ENCODE data around the gene MAGEA9. TPM values are rescaled to one million over a fixed set of nuclear protein-coding genes. Genes with fewer than 3 reads are reported as not detected.
"Not testable (repeated sequence)": the region's sequence is repeated elsewhere in the genome, so short reads cannot be mapped to it uniquely, and the experiment has no call there.

The MAGEA9 gene, protein sequence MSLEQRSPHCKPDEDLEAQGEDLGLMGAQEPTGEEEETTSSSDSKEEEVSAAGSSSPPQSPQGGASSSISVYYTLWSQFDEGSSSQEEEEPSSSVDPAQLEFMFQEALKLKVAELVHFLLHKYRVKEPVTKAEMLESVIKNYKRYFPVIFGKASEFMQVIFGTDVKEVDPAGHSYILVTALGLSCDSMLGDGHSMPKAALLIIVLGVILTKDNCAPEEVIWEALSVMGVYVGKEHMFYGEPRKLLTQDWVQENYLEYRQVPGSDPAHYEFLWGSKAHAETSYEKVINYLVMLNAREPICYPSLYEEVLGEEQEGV
- not detected in 2 replicates for total RNA-seq (2014; rRNA removed; shearing (Covaris generic))
- polyA plus RNA-seq (2016; fragmentation: Nextera tagmentation; extraction: Ambion mirVana), result not detected in 2 replicates
- long read RNA-seq, result 0 reads

DNA sequence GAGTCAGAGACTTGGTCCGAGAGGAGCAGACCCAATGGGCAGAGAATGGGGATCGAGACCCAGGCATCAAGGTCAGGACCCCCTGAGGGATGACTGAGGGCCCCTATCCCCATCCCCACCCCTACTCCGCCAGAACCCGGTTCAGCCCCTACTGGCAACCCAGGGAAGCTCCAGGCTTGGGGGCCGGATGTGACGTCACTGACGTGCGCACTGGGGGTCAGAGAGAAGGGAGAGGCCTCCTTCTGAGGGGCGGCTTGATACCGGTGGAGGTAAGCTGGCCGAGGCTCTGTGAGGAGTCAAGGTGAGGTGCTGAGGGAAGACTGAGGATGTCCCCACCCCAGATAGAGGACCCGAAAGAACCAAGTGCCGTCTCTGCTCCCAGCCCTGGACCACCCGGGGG lies at the start of gene MAGEA9:
Gene MAGEA9 (plus strand): TSS at position 204 of the 400 bp plus-strand sequence. CDS start 4,281 bp downstream, outside the sequence.
- not testable (repeated sequence) for H3K4me3 Mint-ChIP-seq; H3K9me2 ChIP-seq (ENCODE audit: insufficient read depth); H3K4me2 ChIP-seq; H3K27ac ChIP-seq (ENCODE audit: low read depth); H3K36me3 Mint-ChIP-seq (ENCODE audit: low read depth); H3K4me3 ChIP-seq; H3K9me3 Mint-ChIP-seq; H3K79me2 ChIP-seq (replicated peaks; ENCODE audit: insufficient read depth); H2AFZ ChIP-seq; H3K36me3 ChIP-seq (ENCODE audit: insufficient read depth); H3K27me3 ChIP-seq (ENCODE audit: insufficient read depth); H3K4me1 Mint-ChIP-seq; H3K4me1 ChIP-seq (ENCODE audit: insufficient read depth); ATAC-seq; H3K27ac Mint-ChIP-seq; DNase-seq (ENCODE audit: low spot score); H3F3A ChIP-seq (replicated peaks; ENCODE audit: low read depth); H4K20me1 ChIP-seq (replicated peaks; ENCODE audit: insufficient read depth); H3K27me3 Mint-ChIP-seq (ENCODE audit: insufficient read depth, low read depth, poor library complexity)

- not testable (repeated sequence) for H3K79me2 ChIP-seq (replicated peaks; ENCODE audit: insufficient read depth); H3K27ac Mint-ChIP-seq; DNase-seq (ENCODE audit: low spot score); H3K4me3 ChIP-seq; H3K4me1 Mint-ChIP-seq; H2AFZ ChIP-seq; H3F3A ChIP-seq (replicated peaks; ENCODE audit: low read depth); H3K36me3 ChIP-seq (ENCODE audit: insufficient read depth); H3K4me3 Mint-ChIP-seq; H3K4me1 ChIP-seq (ENCODE audit: insufficient read depth); H3K9me2 ChIP-seq (ENCODE audit: insufficient read depth); H3K4me2 ChIP-seq; H3K36me3 Mint-ChIP-seq (ENCODE audit: low read depth); H3K27me3 Mint-ChIP-seq (ENCODE audit: insufficient read depth, low read depth, poor library complexity); H3K27me3 ChIP-seq (ENCODE audit: insufficient read depth); H4K20me1 ChIP-seq (replicated peaks; ENCODE audit: insufficient read depth); H3K27ac ChIP-seq (ENCODE audit: low read depth); H3K9me3 Mint-ChIP-seq
- peak; percentile 80 for ATAC-seq
These were observed 39.5 kb upstream of the MAGEA9 start for GRCh38 chrX:149742269-149742668.

DNA sequence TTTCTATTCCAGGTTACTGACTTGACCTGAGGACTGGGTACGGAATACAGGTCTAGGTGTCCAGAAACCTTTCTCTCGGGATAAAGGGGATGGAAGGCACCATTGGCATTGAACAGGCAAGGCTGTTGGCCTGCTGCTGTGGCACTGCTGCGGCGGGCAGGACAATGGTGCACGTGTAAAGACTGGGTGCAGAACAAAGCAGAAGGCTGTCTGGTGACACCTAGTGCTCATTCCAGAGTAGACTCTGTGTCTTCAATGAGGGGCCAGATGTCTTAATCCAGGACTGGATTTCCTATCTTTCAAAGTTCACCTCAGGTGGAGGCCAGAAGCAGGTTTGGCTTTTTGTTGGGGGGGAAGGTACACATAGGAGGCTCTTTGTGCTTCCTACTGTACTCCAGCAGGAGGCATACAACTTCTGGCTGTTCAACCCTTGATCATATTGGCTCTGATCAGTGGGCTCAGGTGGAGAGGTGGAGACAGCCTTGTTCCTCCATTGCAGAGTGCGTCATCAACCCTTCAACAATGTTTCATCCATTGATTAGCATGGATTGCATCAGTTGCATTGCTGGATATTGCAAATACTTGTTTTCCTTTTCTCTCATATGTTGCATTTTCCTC lies 35.2 kb upstream of the MAGEA9 start:
- H3F3A ChIP-seq (replicated peaks; ENCODE audit: low read depth); DNase-seq (ENCODE audit: low spot score); H3K27ac Mint-ChIP-seq; H3K36me3 Mint-ChIP-seq (ENCODE audit: low read depth); H3K27ac ChIP-seq (ENCODE audit: low read depth); H3K36me3 ChIP-seq (ENCODE audit: insufficient read depth); H3K4me1 Mint-ChIP-seq; H3K4me3 ChIP-seq; H3K27me3 ChIP-seq (ENCODE audit: insufficient read depth); H3K4me3 Mint-ChIP-seq; H2AFZ ChIP-seq; H3K27me3 Mint-ChIP-seq (ENCODE audit: insufficient read depth, low read depth, poor library complexity); H3K79me2 ChIP-seq (replicated peaks; ENCODE audit: insufficient read depth); H3K4me2 ChIP-seq; H3K4me1 ChIP-seq (ENCODE audit: insufficient read depth); H4K20me1 ChIP-seq (replicated peaks; ENCODE audit: insufficient read depth); H3K9me3 Mint-ChIP-seq; H3K9me2 ChIP-seq (ENCODE audit: insufficient read depth): not testable (repeated sequence)
- peak; percentile 74 for ATAC-seq

- Mint-ChIP-seq H3K4me3 (no peak overlapping the region), H3K36me3 (ENCODE audit: low read depth) (no peaks in the 10 kb centered on the region), H3K27ac (no peak overlapping the region), H3K4me1 (no peaks in the 10 kb centered on the region), H3K27me3 (ENCODE audit: insufficient read depth, low read depth, poor library complexity) (peaks cover 8% of the 10 kb centered on the region), H3K9me3 (no peaks in the 10 kb centered on the region)
- Histone ChIP-seq H3K27me3 (ENCODE audit: insufficient read depth) (no peaks in the 10 kb centered on the region), H3K4me1 (ENCODE audit: insufficient read depth) (no peaks in the 10 kb centered on the region), H3K79me2 (replicated peaks; ENCODE audit: insufficient read depth) (no peaks in the 10 kb centered on the region), H3K27ac (ENCODE audit: low read depth) (no peak overlapping the region), H3K4me2 (no peak overlapping the region), H3F3A (replicated peaks; ENCODE audit: low read depth) (no peaks in the 10 kb centered on the region), H3K4me3 (no peak overlapping the region), H3K36me3 (ENCODE audit: insufficient read depth) (no peaks in the 10 kb centered on the region), H4K20me1 (replicated peaks; ENCODE audit: insufficient read depth) (no peaks in the 10 kb centered on the region), H3K9me2 (ENCODE audit: insufficient read depth) (no peaks in the 10 kb centered on the region), H2AFZ (no peak overlapping the region)
- ATAC-seq, result no peak
- no peak for DNase-seq (ENCODE audit: low spot score)
- no peak for TF ChIP-seq CREB1 (CRISPR knock-in tag; IDR thresholded peaks at IDR 0.05; ENCODE audit: low read depth)
- TF ChIP-seq, protein P1, sequence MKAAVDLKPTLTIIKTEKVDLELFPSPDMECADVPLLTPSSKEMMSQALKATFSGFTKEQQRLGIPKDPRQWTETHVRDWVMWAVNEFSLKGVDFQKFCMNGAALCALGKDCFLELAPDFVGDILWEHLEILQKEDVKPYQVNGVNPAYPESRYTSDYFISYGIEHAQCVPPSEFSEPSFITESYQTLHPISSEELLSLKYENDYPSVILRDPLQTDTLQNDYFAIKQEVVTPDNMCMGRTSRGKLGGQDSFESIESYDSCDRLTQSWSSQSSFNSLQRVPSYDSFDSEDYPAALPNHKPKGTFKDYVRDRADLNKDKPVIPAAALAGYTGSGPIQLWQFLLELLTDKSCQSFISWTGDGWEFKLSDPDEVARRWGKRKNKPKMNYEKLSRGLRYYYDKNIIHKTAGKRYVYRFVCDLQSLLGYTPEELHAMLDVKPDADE (IDR thresholded peaks at IDR 0.05), result no peak
- TF ChIP-seq JUNB (IDR thresholded peaks at IDR 0.05; ENCODE audit: unreplicated experiment), result no peak
- no peak for TF ChIP-seq EZH2 (IDR thresholded peaks at IDR 0.05; ENCODE audit: low read depth, unreplicated experiment)
- no peak for TF ChIP-seq STAT1 (IDR thresholded peaks at IDR 0.05; ENCODE audit: unreplicated experiment)
- TF ChIP-seq ZNF331 (CRISPR knock-in tag; IDR thresholded peaks at IDR 0.05; ENCODE audit: low read depth), result no peak
- TF ChIP-seq ZNF114 (CRISPR knock-in tag; IDR thresholded peaks at IDR 0.05), result no peak
- no peak for TF ChIP-seq CTCF (conservative IDR thresholded peaks at IDR 0.05; ENCODE audit: low read depth in 2 of 2)
- TF ChIP-seq NANOG (IDR thresholded peaks at IDR 0.05; ENCODE audit: borderline replicate concordance), result no peak
These were observed 24.3 kb upstream of the MAGEA9 start for GRCh38 chrX:149757206-149758067.

Measured in GM23338 (cell line).